GM12892 (cell line): ENCODE data around the gene NRARP.

ENCODE experiments used
- POLR2A ChIP-seq: IDR thresholded peaks from 2 replicates; pipeline ENCODE4 v1.6.1; 2011; ENCODE audit warnings: low read depth, low read length, control low read depth
- POLR2AphosphoS5 ChIP-seq: IDR thresholded peaks from 2 replicates; pipeline ENCODE4 v1.6.1; 2011; ENCODE audit warnings: low read depth, low read length, control low read depth

GRCh38 chr9:137250329-137251193 is 51.5 kb downstream of the NRARP start:
- TF ChIP-seq POLR2A (no peak), POLR2AphosphoS5 (no peak)
